ENCODE results near the gene MAPK8IP2. TPM values are rescaled to one million over a fixed set of nuclear protein-coding genes. Genes with fewer than 3 reads are reported as not detected.

MAPK8IP2 gene
- total and polyA plus RNA-seq, 7 donors = 0.12 to 0.34 (median 0.16) TPM

DNA sequence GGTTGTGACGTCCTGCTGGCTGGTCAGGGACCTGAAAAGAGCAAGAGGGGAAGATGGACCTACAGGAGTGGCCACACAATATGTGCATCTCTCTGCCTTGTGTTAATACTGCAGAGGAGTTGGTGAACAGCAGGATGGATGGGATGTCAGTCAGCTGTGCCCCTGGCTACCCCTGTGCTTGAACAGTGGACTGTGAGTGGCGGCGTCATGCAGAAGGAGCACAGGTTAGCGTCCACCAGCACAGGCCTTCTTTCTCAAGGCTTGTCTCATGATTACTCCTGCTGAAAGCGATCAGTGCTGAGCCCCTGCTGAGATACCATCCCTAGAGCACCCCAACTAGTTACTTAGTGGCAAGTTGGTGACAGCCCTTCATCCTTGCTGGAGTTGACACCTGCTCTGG is 14.2 kb upstream of the MAPK8IP2 start:
- no peak overlapping the region for H3K27ac ChIP-seq
- no peak overlapping the region for H3K4me3 ChIP-seq
- H3K27me3 ChIP-seq (ENCODE audit: insufficient read depth in 3 of 3, low read length in 2 of 3) = no peaks in the 10 kb centered on the region
- H3K36me3 ChIP-seq (ENCODE audit: insufficient read depth in 1 of 2, low read depth in 1 of 2) = no peaks in the 10 kb centered on the region
- DNase-seq = no peak
- peaks cover 12% of the 10 kb centered on the region for H3K4me1 ChIP-seq
- TF ChIP-seq, protein P1, sequence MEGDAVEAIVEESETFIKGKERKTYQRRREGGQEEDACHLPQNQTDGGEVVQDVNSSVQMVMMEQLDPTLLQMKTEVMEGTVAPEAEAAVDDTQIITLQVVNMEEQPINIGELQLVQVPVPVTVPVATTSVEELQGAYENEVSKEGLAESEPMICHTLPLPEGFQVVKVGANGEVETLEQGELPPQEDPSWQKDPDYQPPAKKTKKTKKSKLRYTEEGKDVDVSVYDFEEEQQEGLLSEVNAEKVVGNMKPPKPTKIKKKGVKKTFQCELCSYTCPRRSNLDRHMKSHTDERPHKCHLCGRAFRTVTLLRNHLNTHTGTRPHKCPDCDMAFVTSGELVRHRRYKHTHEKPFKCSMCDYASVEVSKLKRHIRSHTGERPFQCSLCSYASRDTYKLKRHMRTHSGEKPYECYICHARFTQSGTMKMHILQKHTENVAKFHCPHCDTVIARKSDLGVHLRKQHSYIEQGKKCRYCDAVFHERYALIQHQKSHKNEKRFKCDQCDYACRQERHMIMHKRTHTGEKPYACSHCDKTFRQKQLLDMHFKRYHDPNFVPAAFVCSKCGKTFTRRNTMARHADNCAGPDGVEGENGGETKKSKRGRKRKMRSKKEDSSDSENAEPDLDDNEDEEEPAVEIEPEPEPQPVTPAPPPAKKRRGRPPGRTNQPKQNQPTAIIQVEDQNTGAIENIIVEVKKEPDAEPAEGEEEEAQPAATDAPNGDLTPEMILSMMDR (IDR thresholded peaks at IDR 0.05) = no peak
- intact Hi-C loops (cut with DNase I) = no loop called here
- no peaks in the 10 kb centered on the region for H3K9me3 ChIP-seq
- WGBS, 3 donors = 72 to 96% (median 83%) methylated on average over 5 of the region's 5 CpGs
- no peak for ATAC-seq

DNA sequence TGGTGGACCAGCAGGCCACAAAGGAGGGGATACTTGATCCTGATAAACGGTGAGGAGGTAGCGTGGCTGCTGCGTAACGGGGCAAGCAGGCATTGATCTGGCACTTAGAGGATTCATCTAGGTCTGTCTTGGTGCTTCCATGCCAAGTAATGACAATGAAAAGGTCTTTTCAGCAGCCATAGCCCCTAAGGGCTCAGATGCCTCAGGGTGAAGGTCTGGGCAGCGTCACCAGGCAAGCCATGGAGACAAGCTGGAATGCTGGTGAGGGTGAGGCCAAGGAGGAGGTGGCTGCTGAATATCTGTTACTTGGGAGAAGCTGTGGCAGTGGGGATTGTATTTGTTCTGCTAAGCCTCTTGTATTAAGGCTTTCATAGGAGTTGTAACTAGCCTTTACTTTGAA is 13.2 kb upstream of the MAPK8IP2 start:
- DNase-seq (no peak), ATAC-seq (no peak)
- no peak overlapping the region for H3K4me3 ChIP-seq
- intact Hi-C loops (cut with DNase I) = no loop called here
- no peaks in the 10 kb centered on the region for H3K27me3 ChIP-seq (ENCODE audit: insufficient read depth in 3 of 3, low read length in 2 of 3)
- peaks cover 7% of the 10 kb centered on the region for H3K4me1 ChIP-seq
- no peaks in the 10 kb centered on the region for H3K9me3 ChIP-seq
- no peak overlapping the region for H3K27ac ChIP-seq
- no peaks in the 10 kb centered on the region for H3K36me3 ChIP-seq (ENCODE audit: insufficient read depth in 1 of 2, low read depth in 1 of 2)
- TF ChIP-seq, protein P1 (IDR thresholded peaks at IDR 0.05) = no peak
- WGBS, 3 donors = 88 to 97% (median 92%) methylated on average over 5 of the region's 5 CpGs

DNA sequence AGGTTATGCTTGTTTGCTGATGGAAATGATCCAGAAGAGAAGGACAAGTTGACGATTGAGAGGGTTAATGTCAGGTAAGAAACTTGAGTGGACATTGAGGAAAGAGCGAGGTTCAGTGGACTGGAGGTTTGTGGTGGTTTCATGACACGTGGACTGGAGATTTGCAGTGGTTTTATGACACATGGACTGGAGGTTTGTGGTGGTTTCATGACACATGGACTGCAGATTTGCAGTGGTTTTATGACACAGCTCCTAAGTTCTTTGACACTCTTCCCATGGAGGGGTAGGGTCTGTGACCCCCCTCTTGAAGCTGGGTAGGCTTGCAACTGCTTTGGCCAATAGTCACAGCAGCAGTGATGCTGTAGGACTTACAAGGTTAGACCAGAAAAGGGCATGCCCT is 5.4 kb upstream of the MAPK8IP2 start:
- TF ChIP-seq, protein P1 (IDR thresholded peaks at IDR 0.05) = no peak
- H3K36me3 ChIP-seq (ENCODE audit: insufficient read depth in 1 of 2, low read depth in 1 of 2) = no peaks in the 10 kb centered on the region
- peaks cover 0 to 14% (median 0%) of the 10 kb centered on the region in 3 donors for H3K27me3 ChIP-seq (ENCODE audit: insufficient read depth in 3 of 3, low read length in 2 of 3)
- H3K9me3 ChIP-seq = no peaks in the 10 kb centered on the region
- H3K4me1 ChIP-seq = no peaks in the 10 kb centered on the region
- no peak for DNase-seq
- H3K4me3 ChIP-seq = no peak overlapping the region
- no peak for ATAC-seq
- intact Hi-C loops (cut with DNase I) = no loop called here
- no peak overlapping the region for H3K27ac ChIP-seq
- 86 to 88% (median 87%) methylated on average over 3 of the region's 3 CpGs for WGBS, 3 donors

DNA sequence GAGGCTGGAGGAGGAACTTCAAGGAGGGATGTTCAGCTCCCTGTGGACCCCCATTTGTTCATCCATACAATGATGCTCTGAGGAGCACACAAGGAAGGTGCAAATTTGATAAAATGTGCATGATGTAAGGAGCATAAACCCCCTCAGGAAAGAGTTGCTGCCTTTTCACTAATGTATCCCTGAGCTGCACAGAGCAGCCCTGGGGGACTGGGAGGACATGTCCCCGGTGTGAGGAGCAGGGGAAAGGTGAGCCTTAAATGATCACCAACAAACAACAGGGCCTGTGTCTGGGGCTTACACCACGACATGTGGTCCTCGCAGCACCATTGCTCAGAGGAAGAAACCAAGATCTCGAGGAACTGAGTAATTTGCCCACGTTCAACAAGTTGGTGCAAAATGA is 3.5 kb upstream of the MAPK8IP2 start:
- TF ChIP-seq, protein P1 (IDR thresholded peaks at IDR 0.05) = no peak
- H3K4me1 ChIP-seq = no peaks in the 10 kb centered on the region
- ATAC-seq (no peak), DNase-seq (no peak)
- H3K4me3 ChIP-seq = no peak overlapping the region
- intact Hi-C loops (cut with DNase I) = no loop called here
- no peaks in the 10 kb centered on the region for H3K36me3 ChIP-seq (ENCODE audit: insufficient read depth in 1 of 2, low read depth in 1 of 2)
- H3K27me3 ChIP-seq (ENCODE audit: insufficient read depth in 3 of 3, low read length in 2 of 3) = peaks cover 0 to 30% (median 6%) of the 10 kb centered on the region in 3 donors
- H3K9me3 ChIP-seq = no peaks in the 10 kb centered on the region
- no peak overlapping the region for H3K27ac ChIP-seq
- WGBS, 3 donors = 81 to 90% (median 84%) methylated on average over 5 of the region's 5 CpGs

- H3K36me3 ChIP-seq (ENCODE audit: insufficient read depth in 1 of 2, low read depth in 1 of 2) = no peaks in the 10 kb centered on the region
- intact Hi-C loops (cut with DNase I) = no loop called here
- H3K4me1 ChIP-seq = no peaks in the 10 kb centered on the region
- no peak overlapping the region for H3K27ac ChIP-seq
- H3K9me3 ChIP-seq = no peaks in the 10 kb centered on the region
- ATAC-seq (peak; percentile 47 to 74 (median 72)), DNase-seq (peak in 1 of 2 donors; percentile 51)
- TF ChIP-seq, protein P1 (IDR thresholded peaks at IDR 0.05) = no peak
- 13 to 20% (median 17%) methylated on average over 39 to 52 of the region's 52 CpGs for WGBS, 3 donors
- H3K27me3 ChIP-seq (ENCODE audit: insufficient read depth in 3 of 3, low read length in 2 of 3) = peaks cover 0 to 56% (median 25%) of the 10 kb centered on the region in 3 donors
- H3K4me3 ChIP-seq = peak overlapping the region; percentile 50
Measured at GRCh38 chr22:50599816-50600455, 657 bp upstream of the MAPK8IP2 start.

Measured in psoas muscle (tissue), 8 donors.